Tibial nerve (tissue), 4 donors: ENCODE results near the gene PARP15. TPM values are rescaled to one million over a fixed set of nuclear protein-coding genes. Genes with fewer than 3 reads are reported as not detected.
A peak's percentile ranks its signal among the peaks of the same experiment; 100 is the strongest.

ENCODE experiments used
- DNase-seq, 2 donors: peaks; one replicate each; pipeline ENCODE4 v3.0.0-alpha.2; 2019; ENCODE audit warnings: low spot score in 2 of 2
- H3K27ac ChIP-seq, 4 donors: fragments of 200-600 bp; sonication (generic) in 3 of 4; one replicate each; pipeline ENCODE4 v1.5.1; 2017 to 2019; ENCODE audit warnings: mild to moderate bottlenecking in 1 of 4
- H3K27me3 ChIP-seq, 2 donors: fragments of 200-600 bp; sonication (generic) in 1 of 2; one replicate each; pipeline versions ENCODE4 v1.5.1 to v1.6.0; 2017 to 2019
- H3K36me3 ChIP-seq, 3 donors: fragments of 200-600 bp; sonication (generic); one replicate each; pipeline ENCODE4 v1.5.1; 2018 to 2019
- H3K4me1 ChIP-seq, 4 donors: fragments of 200-600 bp; sonication (generic) in 3 of 4; one replicate each; pipeline ENCODE4 v1.5.1; 2017 to 2019
- H3K4me3 ChIP-seq, 4 donors: fragments of 200-600 bp; sonication (generic) in 3 of 4; one replicate each; pipeline ENCODE4 v1.5.1; 2017 to 2019; ENCODE audit warnings: mild to moderate bottlenecking in 1 of 4, moderate library complexity in 1 of 4
- H3K9me3 ChIP-seq, 4 donors: fragments of 200-600 bp; sonication (generic) in 3 of 4; one replicate each; pipeline ENCODE4 v1.5.1; 2017 to 2019
- EP300 ChIP-seq, 2 donors: sonication (generic); formaldehyde crosslinking; IDR thresholded peaks; one replicate each; pipeline ENCODE4 v1.6.1; 2017; ENCODE audit warnings: antibody characterized with exemption in 2 of 2, mild to moderate bottlenecking in 1 of 2
- POLR2A ChIP-seq, 2 donors: fragments of 450-650 bp; IDR thresholded peaks; one replicate each; pipeline ENCODE4 v1.6.1; 2017; ENCODE audit warnings: antibody characterized with exemption in 2 of 2, mild to moderate bottlenecking in 2 of 2, moderate library complexity in 2 of 2
- WGBS, 2 donors: methylation state at CpG; one replicate each; pipeline ENCODE4 v1.1.5; 2018; 5-methylcytosine and 5-hydroxymethylcytosine counted together
- total RNA-seq, 4 donors: library from RNA; depleted of rRNA; stranded (reverse); fragments of >200 nt; gene quantifications; one replicate each; pipeline ENCODE4 v1.1.0, GENCODE V29; 2016
- TF ChIP-seq, protein P1 (sequence below), 5 experiments: fragments of 200-600 bp in 3 of 5; fragments of 450-650 bp in 2 of 5; sonication (generic) in 3 of 5; IDR thresholded peaks; one replicate each; pipeline ENCODE4 v1.5.1; 2016 to 2019; ENCODE audit warnings: antibody characterized with exemption in 5 of 5, mild to moderate bottlenecking in 3 of 5, moderate library complexity in 2 of 5

Gene PARP15
- total RNA-seq, 4 donors from 2014 or later = 1.2 to 3.6 (median 2.8) TPM

DNA sequence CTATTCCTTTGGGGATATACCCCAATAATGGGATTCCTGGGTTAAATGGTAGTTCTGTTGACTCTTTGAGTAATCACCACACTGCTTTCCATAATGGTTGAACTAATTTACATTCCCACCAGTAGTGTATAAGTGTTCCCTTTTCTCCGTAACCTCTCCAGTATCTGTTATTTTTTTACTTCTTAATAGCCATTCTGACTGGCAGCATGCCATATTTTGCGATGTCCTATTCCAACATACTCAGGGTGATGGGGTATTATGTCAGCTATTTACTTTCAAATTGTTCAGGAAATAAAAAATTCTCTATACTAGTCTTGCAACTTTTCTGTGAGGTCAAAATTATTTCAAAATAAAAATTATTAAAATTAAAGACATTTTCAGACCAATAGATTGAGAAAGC lies 94.1 kb downstream of the PARP15 start:
- no peak for DNase-seq
- Histone ChIP-seq H3K36me3 (no peaks in the 10 kb centered on the region), H3K27me3 (no peaks in the 10 kb centered on the region), H3K4me1 (no peaks in the 10 kb centered on the region), H3K27ac (no peak overlapping the region), H3K4me3 (no peak overlapping the region), H3K9me3 (peaks cover 0 to 4% (median 0%) of the 10 kb centered on the region in 4 donors)
- WGBS, 2 donors = 47 to 57% methylated on average over 2 of the region's 2 CpGs
- TF ChIP-seq POLR2A (IDR thresholded peaks at IDR 0.05) = no peak
- TF ChIP-seq, protein P1, sequence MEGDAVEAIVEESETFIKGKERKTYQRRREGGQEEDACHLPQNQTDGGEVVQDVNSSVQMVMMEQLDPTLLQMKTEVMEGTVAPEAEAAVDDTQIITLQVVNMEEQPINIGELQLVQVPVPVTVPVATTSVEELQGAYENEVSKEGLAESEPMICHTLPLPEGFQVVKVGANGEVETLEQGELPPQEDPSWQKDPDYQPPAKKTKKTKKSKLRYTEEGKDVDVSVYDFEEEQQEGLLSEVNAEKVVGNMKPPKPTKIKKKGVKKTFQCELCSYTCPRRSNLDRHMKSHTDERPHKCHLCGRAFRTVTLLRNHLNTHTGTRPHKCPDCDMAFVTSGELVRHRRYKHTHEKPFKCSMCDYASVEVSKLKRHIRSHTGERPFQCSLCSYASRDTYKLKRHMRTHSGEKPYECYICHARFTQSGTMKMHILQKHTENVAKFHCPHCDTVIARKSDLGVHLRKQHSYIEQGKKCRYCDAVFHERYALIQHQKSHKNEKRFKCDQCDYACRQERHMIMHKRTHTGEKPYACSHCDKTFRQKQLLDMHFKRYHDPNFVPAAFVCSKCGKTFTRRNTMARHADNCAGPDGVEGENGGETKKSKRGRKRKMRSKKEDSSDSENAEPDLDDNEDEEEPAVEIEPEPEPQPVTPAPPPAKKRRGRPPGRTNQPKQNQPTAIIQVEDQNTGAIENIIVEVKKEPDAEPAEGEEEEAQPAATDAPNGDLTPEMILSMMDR (IDR thresholded peaks at IDR 0.05) = no peak
- no peak for TF ChIP-seq EP300 (IDR thresholded peaks at IDR 0.05)

DNA sequence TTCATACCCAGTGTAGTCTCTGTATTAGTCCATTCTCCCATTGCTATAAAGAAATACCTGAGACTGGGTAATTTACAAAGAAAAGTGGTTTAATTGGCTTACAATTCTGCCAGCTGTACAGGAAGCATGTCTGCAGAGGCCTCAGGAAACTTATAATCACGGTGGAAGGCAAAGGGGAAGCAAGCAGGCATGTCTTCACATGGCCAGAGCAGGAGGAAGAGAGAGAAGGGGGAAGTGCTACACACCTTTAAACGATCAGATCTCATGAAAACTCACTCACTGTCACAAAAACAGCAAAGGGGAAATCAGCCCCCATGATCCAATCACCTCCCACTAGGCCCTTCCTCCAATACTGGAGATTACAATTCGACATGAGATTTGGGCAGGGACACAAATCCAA lies 96.9 kb downstream of the PARP15 start:
- Histone ChIP-seq H3K9me3 (peaks cover 0 to 4% (median 0%) of the 10 kb centered on the region in 4 donors), H3K27ac (no peak overlapping the region), H3K4me1 (peaks cover 0 to 8% (median 2%) of the 10 kb centered on the region in 4 donors), H3K4me3 (no peak overlapping the region), H3K27me3 (no peaks in the 10 kb centered on the region), H3K36me3 (no peaks in the 10 kb centered on the region)
- 54 to 65% methylated on average over 3 of the region's 3 CpGs for WGBS, 2 donors
- TF ChIP-seq EP300 (IDR thresholded peaks at IDR 0.05) (no peak), POLR2A (IDR thresholded peaks at IDR 0.05) (no peak)
- TF ChIP-seq, protein P1 (IDR thresholded peaks at IDR 0.05) = no peak
- no peak for DNase-seq

DNA sequence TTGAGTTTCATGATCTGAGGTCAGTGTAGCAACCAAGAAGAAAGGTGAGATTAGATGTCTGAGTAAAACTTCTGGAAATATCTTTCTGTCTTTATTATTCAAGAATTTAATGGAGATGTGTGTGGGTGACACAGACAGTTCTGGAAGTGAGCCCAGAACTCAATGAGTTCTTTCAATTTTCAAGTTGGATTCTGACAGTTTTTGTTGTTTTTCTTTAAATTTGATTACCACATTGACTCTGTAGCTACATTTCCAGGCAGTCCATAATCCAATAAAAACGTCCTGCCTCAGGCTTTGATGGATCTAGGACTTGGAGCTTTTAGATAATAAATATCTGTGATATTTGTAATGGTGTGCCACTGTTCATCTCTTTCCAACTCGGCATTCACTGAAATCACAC lies 99.3 kb downstream of the PARP15 start:
- DNase-seq = no peak
- WGBS, 2 donors = 24 to 30% methylated on average over 2 of the region's 2 CpGs
- no peak for TF ChIP-seq EP300 (IDR thresholded peaks at IDR 0.05)
- TF ChIP-seq, protein P1 (IDR thresholded peaks at IDR 0.05) = no peak
- TF ChIP-seq POLR2A (IDR thresholded peaks at IDR 0.05) = no peak
- Histone ChIP-seq H3K9me3 (peaks cover 0 to 4% (median 0%) of the 10 kb centered on the region in 4 donors), H3K4me3 (no peak overlapping the region), H3K27ac (no peak overlapping the region), H3K27me3 (no peaks in the 10 kb centered on the region), H3K36me3 (no peaks in the 10 kb centered on the region), H3K4me1 (peaks cover 0 to 22% (median 8%) of the 10 kb centered on the region in 4 donors)

DNA sequence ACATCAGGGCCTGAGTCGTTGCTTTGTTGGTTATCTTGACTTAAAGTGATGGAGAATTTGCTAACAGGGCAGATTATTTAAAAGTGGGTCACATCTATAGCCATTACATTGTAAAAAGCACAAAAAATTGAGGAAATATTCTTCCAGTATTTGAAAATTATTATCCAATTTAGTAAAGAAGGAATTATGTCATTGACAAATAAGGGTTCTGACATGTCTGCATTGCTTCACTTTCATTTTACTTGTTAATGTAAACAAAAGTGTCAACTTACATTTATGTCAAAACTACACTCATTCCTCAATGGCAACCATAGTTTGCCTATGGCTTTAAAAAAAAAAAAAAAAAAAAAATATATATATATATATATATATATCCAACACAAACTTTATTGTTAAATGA lies 99.8 kb downstream of the PARP15 start:
- TF ChIP-seq, protein P1 (IDR thresholded peaks at IDR 0.05) = no peak
- TF ChIP-seq EP300 (IDR thresholded peaks at IDR 0.05) (no peak), POLR2A (IDR thresholded peaks at IDR 0.05) (no peak)
- Histone ChIP-seq H3K4me3 (no peak overlapping the region), H3K36me3 (no peaks in the 10 kb centered on the region), H3K27me3 (no peaks in the 10 kb centered on the region), H3K27ac (no peak overlapping the region), H3K9me3 (peaks cover 0 to 4% (median 0%) of the 10 kb centered on the region in 4 donors), H3K4me1 (peaks cover 0 to 26% (median 10%) of the 10 kb centered on the region in 4 donors)
- WGBS, 2 donors = 14 to 17% methylated on average over 1 of the region's 1 CpG
- no peak for DNase-seq

DNA sequence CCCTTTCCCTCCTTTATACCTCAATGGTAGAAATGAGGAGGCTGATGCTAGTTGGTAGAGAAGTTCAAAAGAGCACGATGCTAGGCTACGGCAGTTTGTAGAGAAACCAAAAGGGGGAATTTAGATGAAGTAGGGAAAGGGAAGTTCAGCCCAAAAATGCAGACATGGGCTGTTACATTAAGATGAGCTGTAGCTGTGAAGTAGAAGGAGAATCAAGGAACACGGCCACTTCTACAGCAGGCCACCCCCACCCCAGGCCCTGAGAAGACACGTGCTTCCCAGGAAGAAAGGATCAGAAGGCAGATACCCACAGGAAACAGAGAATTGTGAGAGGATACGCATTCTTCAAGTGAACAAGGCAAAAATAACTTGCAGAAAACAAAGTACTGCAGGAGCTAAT lies 101.1 kb downstream of the PARP15 start:
- no peak for DNase-seq
- Histone ChIP-seq H3K4me3 (no peak overlapping the region), H3K9me3 (peaks cover 0 to 4% (median 0%) of the 10 kb centered on the region in 4 donors), H3K4me1 (peaks cover 0 to 38% (median 13%) of the 10 kb centered on the region in 4 donors), H3K36me3 (no peaks in the 10 kb centered on the region), H3K27ac (peak overlapping the region in 3 of 4 donors; percentile 98), H3K27me3 (no peaks in the 10 kb centered on the region)
- no peak for TF ChIP-seq EP300 (IDR thresholded peaks at IDR 0.05)
- no peak for TF ChIP-seq POLR2A (IDR thresholded peaks at IDR 0.05)
- TF ChIP-seq, protein P1 (IDR thresholded peaks at IDR 0.05) = no peak
- WGBS, 2 donors = 70 to 79% methylated on average over 5 of the region's 5 CpGs
